NOMO-1 (cell line): Measurements from ENCODE around the gene CPS1.

Experiments
- DNase-seq, 2 experiments: peaks; one replicate each; lab custom pipeline; 2025; ENCODE audit not compliant: unreplicated experiment in 2 of 2; lab: John Stamatoyannopoulos, UW

Gene CPS1

DNA sequence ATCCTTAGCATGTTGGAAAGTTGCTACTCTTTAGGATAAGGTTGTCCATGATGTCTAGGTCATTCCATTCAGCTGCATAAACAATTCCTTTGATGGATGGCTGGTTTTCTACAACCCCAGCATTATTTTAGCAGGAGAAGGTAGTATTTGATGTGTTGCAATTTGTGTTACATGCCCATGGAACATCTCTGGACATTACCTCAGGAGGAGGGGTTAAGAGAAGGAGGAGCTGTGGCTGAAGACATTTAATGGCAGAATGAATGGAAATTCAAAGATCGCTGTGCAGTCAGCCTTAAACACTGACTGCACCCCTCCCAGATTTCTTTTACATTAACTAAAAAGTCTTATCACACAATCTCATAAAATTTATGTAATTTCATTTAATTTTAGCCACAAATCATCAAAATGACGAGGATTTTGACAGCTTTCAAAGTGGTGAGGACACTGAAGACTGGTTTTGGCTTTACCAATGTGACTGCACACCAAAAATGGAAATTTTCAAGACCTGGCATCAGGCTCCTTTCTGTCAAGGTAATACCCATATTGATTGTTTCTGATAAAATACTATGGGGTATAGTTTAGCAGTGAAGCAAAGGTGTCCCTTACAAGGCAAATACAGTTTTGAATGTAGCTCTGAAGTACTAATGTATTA lies at the start of gene CPS1:
Gene CPS1, plus strand, starts transcription at position 271 of the 652 bp plus-strand sequence. Its CDS starts 135 bp downstream, at position 406.
- DNase-seq, result no peak

DNA sequence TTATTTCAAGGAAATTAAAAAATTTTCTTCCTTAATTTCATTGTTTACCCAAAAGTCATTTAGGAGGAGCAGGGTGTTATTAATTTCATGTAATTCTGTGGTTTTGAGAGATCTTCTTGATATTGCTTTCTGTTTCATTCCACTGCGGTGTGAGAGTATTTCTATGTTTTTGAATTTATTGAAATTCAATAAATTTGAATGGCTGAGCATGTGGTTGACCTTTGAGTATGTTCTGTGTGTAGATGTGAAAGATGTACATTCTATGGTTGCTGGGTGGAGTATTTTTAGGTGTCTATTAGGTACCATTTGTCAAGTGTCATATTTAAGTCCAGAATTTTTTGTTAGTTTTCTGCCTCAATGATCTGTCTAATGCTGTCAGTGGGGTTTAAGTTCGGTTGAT lies 40.5 kb upstream of the CPS1 start:
- no peak for DNase-seq

DNA sequence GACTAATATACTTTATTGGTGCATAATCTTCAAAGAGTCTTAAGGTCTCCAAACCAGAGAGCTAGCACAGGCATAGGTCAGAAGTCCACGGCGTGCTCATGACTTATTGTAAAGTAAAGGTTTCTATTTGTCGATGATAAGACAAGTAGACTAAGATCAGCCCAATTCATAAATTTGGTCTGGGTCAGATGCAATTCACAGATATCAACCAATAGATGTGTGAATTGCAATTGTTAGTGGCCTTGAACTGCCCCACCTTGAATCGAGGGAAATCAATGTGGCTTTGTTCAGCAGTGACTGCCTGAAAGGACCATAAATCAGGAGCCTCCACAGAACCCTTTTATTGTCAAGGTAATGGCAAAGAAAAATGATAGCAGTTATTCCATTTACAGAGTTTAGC lies 39.1 kb upstream of the CPS1 start:
- no peak for DNase-seq

GRCh38 chr2:210519594-210519993 lies 36.8 kb upstream of the CPS1 start:
- DNase-seq, result no peak

- no peak for DNase-seq
These were observed 34.0 kb upstream of the CPS1 start for GRCh38 chr2:210522399-210522798.

GRCh38 chr2:210523650-210524289 lies 32.6 kb upstream of the CPS1 start:
- no peak for DNase-seq

GRCh38 chr2:210524533-210524932 lies 31.9 kb upstream of the CPS1 start:
- DNase-seq, result no peak

GRCh38 chr2:210527286-210527685 lies 29.1 kb upstream of the CPS1 start:
- no peak for DNase-seq

DNA sequence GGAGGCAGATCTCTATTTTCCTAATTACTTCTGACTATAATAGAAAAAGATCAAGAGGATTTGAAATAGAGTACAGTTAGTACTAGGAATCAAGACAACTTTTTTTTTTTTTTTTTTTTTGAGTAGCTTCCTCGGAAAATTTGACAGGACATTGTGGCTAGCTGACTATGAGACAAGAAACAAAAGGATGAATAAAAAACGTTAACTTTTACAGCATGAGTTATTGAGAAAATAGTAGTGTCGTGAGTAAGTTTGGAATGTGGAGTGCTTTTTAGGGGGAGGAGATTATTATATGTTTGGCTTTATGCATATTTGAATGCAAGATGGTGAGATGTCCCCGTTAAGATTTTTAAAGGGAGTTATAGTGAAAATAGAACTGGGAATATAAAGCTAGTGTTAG lies 27.7 kb upstream of the CPS1 start:
- DNase-seq, result no peak

GRCh38 chr2:210531050-210531449 lies 25.3 kb upstream of the CPS1 start:
- no peak for DNase-seq

DNA sequence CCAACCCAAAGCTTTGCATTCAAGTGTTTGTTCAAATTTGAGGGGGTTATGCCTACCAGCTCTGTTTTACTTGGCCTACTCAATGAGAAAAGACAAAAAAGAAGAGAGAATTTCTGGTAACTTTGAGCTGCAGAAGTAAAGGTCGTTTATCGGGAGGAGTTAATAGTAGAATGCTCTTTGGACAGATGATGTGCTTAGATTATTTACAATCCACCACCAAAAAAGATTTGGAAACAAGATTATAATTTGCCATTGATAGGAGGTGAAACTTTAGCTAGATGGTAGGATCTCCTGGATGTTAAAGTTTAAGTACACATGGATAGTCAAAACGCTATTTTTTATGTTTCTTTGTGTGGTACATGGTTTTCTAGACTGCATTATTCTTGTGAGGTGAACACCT lies 24.9 kb upstream of the CPS1 start:
- no peak for DNase-seq

GRCh38 chr2:210533389-210533788 lies 23.0 kb upstream of the CPS1 start:
- no peak for DNase-seq

DNA sequence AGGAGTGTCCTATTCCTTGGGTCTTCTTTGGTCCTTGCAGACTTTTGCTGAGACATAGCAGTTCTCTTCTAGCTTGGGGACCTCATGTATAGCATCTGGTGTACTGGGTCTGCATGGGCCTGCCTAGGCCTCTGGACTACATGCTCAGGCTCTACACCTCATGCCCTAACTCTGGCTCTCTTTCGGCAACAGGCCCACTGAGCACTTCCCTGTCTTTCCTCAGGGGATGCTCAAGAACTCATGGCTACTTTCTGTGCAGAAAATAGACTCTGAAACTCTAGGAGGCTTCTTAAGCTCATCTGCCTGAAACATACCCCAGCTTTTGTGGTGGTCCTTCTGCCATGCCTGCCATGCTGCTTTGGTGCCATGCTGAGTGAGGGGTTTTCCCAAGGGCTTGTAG lies 21.5 kb upstream of the CPS1 start:
- no peak for DNase-seq

- DNase-seq, result no peak
These were observed 19.3 kb upstream of the CPS1 start for GRCh38 chr2:210536973-210537650.

GRCh38 chr2:210539035-210539434 lies 17.4 kb upstream of the CPS1 start:
- no peak for DNase-seq

GRCh38 chr2:210539578-210540416 lies 16.6 kb upstream of the CPS1 start:
- DNase-seq, result no peak

DNA sequence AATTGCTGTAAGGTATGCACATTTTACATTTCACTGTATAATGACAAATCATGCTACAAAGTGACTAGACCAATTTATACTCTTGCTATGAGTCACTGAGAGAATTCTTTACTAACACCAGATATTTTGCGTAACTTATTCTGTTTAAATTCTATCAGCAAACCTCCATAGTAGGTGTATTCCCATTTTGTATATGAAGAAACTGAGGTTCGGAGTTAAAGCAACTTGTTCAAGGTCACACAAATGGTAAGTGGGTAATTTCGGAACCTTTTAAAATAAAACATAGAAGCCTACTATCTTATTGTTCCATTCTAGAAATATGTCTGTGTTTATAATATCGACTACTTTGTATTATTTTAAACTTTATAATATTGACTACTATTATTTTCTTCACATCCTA lies 15.9 kb upstream of the CPS1 start:
- no peak for DNase-seq

GRCh38 chr2:210540900-210541289 lies 15.5 kb upstream of the CPS1 start:
- DNase-seq, result no peak

DNA sequence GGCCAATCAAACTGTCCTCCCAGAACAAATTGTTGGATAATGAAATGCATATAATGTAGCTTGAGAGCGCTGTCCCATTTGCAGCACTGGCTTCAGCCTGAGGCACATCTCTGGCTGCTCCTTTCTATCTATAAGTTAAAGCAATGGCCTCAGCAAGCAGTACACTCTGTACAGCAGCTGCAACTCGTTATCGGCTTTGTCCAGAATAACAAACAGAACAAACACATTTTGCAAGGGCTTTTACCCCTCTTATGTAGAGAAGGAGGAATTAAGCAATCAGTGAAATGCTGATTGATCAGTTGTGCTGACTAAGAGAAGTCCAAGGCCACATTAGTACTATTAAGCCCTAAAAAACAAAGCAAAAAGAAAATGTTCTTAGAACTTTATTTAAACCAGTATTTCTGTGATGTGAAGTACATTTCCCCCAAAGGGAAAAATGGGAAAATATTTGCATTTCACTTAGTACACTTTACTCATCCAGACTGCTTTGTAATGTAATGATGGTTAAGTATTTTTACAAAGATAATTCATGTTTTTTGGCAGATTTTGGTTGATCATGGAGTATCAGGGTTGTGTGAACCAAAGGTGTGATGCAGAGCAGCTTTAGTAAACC lies 15.0 kb upstream of the CPS1 start:
- DNase-seq, result no peak

DNA sequence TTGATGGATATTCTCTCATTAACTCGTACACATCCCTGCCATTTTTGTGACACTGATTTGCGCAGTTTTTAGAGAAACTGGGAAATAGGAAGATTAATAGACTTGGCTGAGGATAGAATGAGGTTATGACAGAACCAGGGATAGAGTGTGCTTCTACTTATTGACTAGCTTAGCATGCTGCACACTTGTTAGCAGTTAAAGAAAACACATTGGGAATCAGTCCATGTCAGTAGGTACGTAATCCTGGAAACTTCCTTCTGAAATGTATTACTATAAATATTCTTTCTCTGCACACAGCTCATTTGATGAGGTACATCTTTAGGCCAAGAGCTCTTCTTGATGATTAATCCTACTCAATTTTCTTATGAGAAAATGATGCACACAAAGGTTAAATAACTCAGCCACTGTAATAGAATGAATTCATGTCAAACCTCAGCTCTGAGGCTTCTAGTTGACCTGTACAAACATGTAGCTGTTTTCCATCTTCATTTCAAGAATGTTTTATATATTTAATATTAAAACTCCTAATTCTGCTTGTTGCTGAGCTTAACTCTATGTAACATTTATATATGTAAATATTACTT lies 12.3 kb upstream of the CPS1 start:
- DNase-seq, result no peak

DNA sequence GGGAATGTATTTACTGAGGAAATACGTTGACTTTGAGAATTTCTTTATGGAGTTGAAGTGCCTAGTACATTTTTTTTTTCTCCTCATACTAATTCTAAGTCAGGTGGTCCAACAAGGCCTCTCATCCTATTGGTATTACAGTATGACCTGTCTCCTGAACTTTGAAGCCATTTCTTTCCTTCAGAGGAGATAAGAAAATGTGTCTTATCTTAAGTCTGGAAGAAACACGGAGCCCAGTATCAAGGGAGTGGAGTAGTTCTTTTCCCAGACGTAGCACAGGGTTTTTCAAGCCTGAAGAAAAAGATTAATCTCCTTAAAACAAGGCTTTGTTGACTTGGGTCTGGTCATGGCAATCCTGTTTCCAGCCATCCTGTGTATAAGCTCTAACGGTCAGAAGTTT lies 11.6 kb upstream of the CPS1 start:
- DNase-seq, result no peak
